Activated CD8-positive, alpha-beta memory T cell treated with anti-CD3 and anti-CD28 coated beads, Interleukin-2, amount 50 U/mL, for 4 hours (primary cell): Measurements from ENCODE around the gene ERG.

Source experiments
- DNase-seq: peaks from one replicate; pipeline ENCODE4 v3.0.0-alpha.2; 2020

The ERG gene

DNA sequence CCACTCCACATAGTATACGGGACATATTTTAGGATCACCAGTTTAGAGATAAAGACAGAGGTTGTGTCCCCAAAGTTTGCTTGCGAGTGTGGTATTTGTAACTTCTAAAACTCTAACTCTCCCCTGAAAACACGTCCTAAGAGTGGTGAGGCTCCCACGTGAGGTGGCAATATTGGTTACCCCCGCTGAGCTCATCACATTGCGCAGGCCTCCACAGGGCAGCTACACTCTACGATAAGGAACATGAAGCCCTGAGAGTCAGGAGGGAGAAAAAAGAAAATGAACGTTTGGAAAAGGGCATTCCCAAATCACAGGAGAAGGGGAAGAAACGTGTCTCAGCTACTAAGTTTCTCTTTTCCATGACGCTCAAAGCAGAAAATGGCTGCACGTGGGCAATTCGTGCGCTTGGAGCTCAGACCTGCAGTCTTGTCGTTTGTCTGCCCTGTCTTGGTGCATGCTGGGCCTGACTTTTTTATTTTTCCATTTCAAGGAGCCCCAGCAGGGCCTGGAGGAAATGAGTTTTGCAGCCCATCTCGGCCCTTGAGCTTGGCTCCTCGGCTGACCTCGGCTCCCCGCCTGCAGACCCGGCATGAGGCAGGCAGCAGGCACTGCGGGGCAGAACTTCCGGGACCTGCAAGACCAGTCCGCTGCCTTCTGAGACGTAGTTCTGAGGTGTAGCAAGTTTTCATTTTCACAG is 25.7 kb downstream of the ERG start:
- no peak for DNase-seq

GRCh38 chr21:38471766-38472165 is 26.5 kb downstream of the ERG start:
- DNase-seq = no peak

DNA sequence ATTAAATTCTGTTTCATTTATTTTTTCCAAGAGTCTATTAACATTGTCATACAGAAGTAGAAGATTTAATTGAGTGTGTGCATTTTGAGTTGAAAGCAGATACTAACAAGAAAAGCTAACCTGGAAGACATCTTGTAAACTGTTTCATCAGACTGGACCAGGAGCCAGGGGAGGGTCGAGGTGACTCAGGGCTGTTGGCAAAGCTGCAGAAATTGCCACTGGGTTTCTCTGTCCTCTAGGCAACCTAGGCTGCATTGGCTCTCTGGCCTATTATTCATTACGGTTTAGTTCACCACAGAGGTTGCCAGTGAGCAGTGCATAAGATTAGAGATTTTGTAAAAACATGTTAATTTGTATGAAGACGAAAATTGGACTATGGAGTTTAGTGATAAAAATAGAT is 27.5 kb downstream of the ERG start:
- no peak for DNase-seq

DNA sequence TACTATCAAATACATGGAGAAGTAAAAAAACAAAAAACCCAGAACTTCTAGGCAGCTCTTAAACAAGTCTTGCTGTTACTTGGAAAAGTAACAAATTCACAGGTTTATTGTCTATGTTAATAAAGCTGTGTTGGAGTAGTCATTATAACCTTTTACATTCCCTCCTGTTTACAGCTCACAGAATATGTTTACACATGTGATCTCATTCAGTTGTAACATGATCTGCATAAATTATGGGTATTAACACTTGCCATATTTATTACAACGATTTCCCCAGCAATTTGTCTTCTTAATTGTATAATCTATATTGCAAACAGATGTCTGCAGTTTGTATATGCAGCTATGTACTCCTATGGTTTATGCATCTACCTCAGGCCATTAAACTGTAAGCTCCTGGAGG is 28.6 kb downstream of the ERG start:
- DNase-seq = no peak

DNA sequence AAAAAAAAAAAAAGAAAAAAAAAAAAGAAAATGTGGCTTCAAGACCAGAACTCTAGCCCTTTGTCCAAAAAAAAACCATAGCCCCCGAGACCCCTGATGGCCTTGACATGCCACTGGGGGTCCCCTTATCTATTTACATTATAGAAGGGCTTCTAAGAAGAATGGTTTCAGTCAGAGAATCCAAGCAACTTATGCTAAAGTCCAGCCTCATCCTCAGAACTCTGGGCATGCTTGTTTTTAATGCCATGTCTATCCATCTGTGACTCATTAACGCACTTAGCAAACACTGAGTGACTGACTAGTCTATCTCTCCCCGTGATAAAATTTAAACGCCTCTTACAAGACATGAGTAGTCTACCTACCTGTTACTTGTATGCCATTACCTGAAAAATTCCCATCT is 29.3 kb downstream of the ERG start:
- no peak for DNase-seq

DNA sequence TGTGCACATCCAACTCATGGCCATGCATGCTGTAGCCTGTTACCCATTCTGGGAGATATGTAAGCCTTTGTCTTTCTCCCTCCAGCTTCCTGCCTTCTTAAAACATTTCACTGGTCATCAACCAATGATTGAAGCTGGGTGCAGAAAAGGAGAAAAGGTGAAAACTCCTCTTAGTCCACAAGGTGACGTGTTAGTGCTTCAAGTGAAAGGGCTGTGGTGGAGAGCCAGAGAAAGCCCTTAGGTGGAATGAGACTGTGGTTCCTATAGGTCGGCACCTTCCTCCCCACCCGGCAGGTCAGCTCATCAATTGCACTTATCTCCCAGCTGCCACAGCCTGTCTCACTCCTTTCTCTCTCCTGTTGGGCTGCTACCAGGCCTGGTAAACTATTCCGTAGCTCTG is 30.4 kb downstream of the ERG start:
- no peak for DNase-seq

- DNase-seq = no peak
Measured at GRCh38 chr21:38467374-38467773, 30.9 kb downstream of the ERG start.

- no peak for DNase-seq
Measured at GRCh38 chr21:38460171-38460742, 38.0 kb downstream of the ERG start.

DNA sequence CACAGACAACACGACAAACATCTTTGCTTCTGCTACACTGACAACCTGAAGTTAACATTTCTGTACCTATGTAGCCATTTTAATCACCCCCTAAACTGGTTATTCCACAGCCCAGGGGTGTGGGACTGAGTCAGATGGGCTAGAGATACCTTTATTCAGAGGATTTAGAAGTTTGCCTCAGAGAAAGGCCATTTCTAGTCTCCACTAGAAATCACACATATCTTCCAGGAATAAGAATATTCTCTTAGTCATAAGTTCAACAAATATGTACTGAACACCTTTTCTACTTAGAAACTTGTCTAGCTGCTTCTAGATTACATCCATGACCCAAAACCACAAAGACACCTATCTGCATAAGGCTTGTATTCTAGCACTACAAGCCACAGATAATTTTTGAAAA is 38.8 kb downstream of the ERG start:
- DNase-seq = no peak

- no peak for DNase-seq
Measured at GRCh38 chr21:38455403-38455802, 42.9 kb downstream of the ERG start.

GRCh38 chr21:38454702-38455101 is 43.6 kb downstream of the ERG start:
- DNase-seq = no peak

- DNase-seq = no peak
Measured at GRCh38 chr21:38454161-38454560, 44.1 kb downstream of the ERG start.

GRCh38 chr21:38448671-38449385 is 49.4 kb downstream of the ERG start:
- no peak for DNase-seq

GRCh38 chr21:38447611-38448010 is 50.7 kb downstream of the ERG start:
- no peak for DNase-seq

GRCh38 chr21:38444691-38445090 is 53.6 kb downstream of the ERG start:
- DNase-seq = no peak

DNA sequence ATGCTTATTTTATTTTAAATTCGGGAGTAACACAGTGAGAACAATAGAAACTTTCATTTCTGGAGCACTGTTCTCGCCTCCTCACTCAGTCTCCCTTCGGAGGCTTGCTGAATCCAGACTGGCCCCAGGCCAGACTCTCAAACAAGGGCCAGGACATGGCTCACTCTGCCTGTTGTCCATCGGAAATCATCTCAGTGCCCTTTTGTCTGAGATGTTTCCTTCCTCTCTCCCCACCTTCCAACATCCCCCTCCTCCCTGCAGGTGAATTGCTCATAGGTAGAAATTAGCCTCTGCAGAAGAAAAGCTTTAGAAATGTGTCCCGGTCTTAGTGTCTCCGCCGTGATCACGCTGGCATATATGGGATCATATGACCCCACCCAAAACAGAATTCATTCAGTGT is 55.2 kb downstream of the ERG start:
- DNase-seq = no peak

DNA sequence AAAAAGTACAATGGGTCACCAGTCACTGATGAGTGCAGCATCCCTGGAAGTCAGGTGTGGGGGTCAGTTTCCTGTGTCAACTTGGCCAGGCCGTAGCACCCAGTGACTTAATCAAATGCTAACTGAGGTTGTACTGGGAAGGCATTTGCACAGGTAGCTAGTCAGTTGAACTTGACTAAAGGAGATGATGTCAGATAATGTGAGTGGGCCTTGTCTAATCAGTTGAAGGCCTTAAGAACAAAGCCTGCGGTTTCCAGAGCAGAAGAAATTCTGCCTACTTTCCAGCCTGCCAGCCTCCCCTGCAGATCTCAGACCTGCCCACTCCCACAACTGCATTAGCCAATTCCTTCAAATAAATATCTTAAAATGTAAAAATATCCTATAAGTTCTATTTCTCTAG is 57.1 kb downstream of the ERG start:
- no peak for DNase-seq

- DNase-seq = no peak
Measured at GRCh38 chr21:38440746-38441145, 57.5 kb downstream of the ERG start.

- DNase-seq = no peak
Measured at GRCh38 chr21:38439957-38440356, 58.3 kb downstream of the ERG start.

GRCh38 chr21:38439426-38439825 is 58.9 kb downstream of the ERG start:
- DNase-seq = no peak

DNA sequence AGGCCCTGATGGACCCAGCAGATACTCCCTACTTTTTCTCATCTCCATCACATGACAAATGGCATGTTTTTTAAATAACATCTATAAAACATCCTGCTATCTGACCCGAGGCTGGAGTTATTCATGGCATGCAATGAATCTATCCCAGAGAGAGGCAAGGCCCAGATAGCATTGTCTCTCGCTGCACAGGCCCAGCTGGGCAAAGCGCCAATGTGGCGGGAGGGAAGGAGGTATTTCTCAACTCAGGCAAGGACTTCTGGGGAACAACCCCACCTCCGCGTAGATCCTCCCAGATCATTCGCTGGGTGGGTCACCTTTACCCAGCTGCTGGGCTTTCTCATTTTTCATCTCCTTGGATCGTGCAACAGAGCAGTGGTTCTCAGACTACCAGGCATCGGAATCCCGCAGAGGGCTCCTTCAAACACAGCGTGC is 59.8 kb downstream of the ERG start:
- DNase-seq = no peak

GRCh38 chr21:38436341-38436740 is 61.9 kb downstream of the ERG start:
- DNase-seq = no peak

DNA sequence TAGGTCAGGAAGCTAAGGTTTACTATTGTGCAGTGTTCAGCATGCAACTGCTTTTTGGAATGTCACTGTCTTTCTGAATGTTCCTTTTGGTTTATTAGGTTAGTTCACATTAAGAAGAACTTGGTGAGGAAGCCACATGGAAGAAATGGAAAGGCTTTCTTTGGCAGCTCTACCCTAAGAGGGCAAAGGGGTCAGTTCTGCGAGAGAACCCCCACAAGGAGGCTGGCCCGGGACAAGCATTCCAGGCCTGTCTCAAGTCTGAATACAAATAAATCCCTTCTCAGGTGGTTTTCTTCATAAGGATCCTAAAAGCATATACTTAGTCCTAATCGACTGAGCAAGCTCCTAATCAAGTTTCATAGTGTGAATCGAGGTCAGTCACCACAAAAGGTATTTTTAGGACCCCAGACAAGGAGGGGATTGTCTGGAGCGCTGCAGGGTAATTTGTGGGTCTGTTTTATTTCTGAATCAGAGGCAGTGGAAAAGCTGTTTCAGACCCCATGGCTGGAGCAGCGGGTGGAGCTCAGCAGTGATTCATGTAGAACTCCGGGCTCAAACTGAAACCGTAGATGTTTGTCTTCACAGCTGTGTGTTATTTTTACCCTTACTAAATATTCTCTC is 63.3 kb downstream of the ERG start:
- no peak for DNase-seq

- DNase-seq = no peak
Measured at GRCh38 chr21:38433471-38433870, 64.8 kb downstream of the ERG start.
